Heart left ventricle (tissue), 13 donors: ENCODE data around the gene EIF2AK3.

Source experiments
- POLR2A ChIP-seq, 2 donors: fragments of 450-650 bp; IDR thresholded peaks; one replicate each; pipeline ENCODE4 v1.6.1; 2017; ENCODE audit warnings: antibody characterized with exemption in 2 of 2, mild to moderate bottlenecking in 2 of 2, moderate library complexity in 2 of 2
- TF ChIP-seq, protein P1 (sequence below), 12 donors: fragments of 200-600 bp; sonication (generic) in 4 of 12; IDR thresholded peaks; one replicate each; pipeline versions ENCODE4 v1.5.0 to v1.8.0; 2018 to 2022; ENCODE audit warnings: antibody characterized with exemption in 12 of 12, mild to moderate bottlenecking in 5 of 12
- donor health status: ischemic (EF 13 %, LVEDD 7.1; RV severe dilation, severe dysfunction).
- donor health status: DM: no; HTN: yes; CAD: no.
- donor health status: DM: no; HTN: no; CAD: no.
- donor health status: ischemic (EF 25% LVEDD 6.9; RV normal size, moderate dysfunction).
- donor health status: ischemic (EF 25% LVEDD 5.7; RV mildly dilated, moderate dysfunction).
- donor health status: ischemic (EF 35%, LVEDD 5.7; RV mildly dilated, moderate dysfunction).
- donor health status: nonischemic (EF 11% LVEDD 7.7; RV severe dilation, severe dysfunction).
- donor health status: DM: yes; HTN: yes; CAD: no.
- donor health status: PGD.
- donor health status: ischemic (EF 29% LVEDD 5.4; RV normal size, mild dysfunction).
- donor health status: nonischemic (EF 23%, LVEDD 6.1; RV moderate dilation, normal function).

DNA sequence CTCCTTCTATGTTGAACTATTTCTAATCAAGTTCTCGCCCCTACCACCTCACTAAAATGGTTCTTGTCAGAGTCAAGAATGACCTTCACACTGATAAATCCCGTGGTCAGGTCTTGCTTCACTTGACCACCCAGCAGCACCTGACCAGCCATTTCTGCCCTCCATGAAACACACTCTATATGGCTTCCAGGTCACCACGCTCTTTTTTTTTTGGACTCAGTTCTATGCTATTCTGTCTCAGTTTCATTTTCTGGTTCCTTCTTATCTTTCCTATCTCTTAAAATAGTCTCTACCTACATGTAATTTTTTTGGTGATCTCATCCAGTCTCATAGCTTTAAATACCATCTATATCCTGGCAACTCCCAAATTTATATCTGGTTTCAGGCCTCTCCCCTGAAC, 11.4 kb downstream of the EIF2AK3 start:
- TF ChIP-seq, protein P1, sequence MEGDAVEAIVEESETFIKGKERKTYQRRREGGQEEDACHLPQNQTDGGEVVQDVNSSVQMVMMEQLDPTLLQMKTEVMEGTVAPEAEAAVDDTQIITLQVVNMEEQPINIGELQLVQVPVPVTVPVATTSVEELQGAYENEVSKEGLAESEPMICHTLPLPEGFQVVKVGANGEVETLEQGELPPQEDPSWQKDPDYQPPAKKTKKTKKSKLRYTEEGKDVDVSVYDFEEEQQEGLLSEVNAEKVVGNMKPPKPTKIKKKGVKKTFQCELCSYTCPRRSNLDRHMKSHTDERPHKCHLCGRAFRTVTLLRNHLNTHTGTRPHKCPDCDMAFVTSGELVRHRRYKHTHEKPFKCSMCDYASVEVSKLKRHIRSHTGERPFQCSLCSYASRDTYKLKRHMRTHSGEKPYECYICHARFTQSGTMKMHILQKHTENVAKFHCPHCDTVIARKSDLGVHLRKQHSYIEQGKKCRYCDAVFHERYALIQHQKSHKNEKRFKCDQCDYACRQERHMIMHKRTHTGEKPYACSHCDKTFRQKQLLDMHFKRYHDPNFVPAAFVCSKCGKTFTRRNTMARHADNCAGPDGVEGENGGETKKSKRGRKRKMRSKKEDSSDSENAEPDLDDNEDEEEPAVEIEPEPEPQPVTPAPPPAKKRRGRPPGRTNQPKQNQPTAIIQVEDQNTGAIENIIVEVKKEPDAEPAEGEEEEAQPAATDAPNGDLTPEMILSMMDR (IDR thresholded peaks at IDR 0.05): no peak
- no peak for TF ChIP-seq POLR2A (IDR thresholded peaks at IDR 0.05)
